ENCODE measurements around the gene MT1A. TPM values are rescaled to one million over a fixed set of nuclear protein-coding genes. Genes with fewer than 3 reads are reported as not detected.
A peak's percentile ranks its signal among the peaks of the same experiment; 100 is the strongest.

MT1A gene
- total and polyA plus RNA-seq, 2 donors (not counting 3 experiments of a cell fraction or from before 2014, with no cell fraction given), result 6.5 to 8.4 TPM

GRCh38 chr16:56681939-56682702 is 43.7 kb downstream of the MT1A start, which contains the start of gene MT1X:
MT1X (plus strand) TSS chr16:56682470; CDS start chr16:56682541, 71 bp downstream.
- intact Hi-C loops (cut with micrococcal nuclease), result loop anchor here (1.0 to 2.0 kb wide), 3 partner anchors 43 to 75 kb away; partner anchors contain the start of gene MT1A
- peak within 1 kb of the TSS; percentile 84 for H3K9ac ChIP-seq (replicated peaks; ENCODE audit: extremely low read depth, insufficient read depth, low read length)
- FAIRE-seq (peak; percentile 98), DNase-seq (ENCODE audit: low read depth, low spot score) (peak; percentile 75)
- H3K27ac ChIP-seq (ENCODE audit: insufficient read depth, low read depth, low read length), result peak within 1 kb of the TSS; percentile 19
- dilution Hi-C loops (cut with MboI; ENCODE audit: extremely low pct_ligation_motif_present, low sequenced_read_pairs), result no loop called here
- no peak for TF ChIP-seq JUN (IDR thresholded peaks at IDR 0.05; ENCODE audit: borderline replicate concordance, insufficient read depth, insufficient read length, low read depth)
- no peak for TF ChIP-seq CTCF (IDR thresholded peaks at IDR 0.05; ENCODE audit: extremely low read depth in 1 of 2, insufficient read depth in 1 of 2, low read depth in 1 of 2, low read length in 2 of 2)
- TF ChIP-seq POLR2AphosphoS5 (IDR thresholded peaks at IDR 0.05; ENCODE audit: insufficient read depth, low read depth, low read length), result peak; percentile 88
- TF ChIP-seq, protein P1, sequence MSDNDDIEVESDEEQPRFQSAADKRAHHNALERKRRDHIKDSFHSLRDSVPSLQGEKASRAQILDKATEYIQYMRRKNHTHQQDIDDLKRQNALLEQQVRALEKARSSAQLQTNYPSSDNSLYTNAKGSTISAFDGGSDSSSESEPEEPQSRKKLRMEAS (IDR thresholded peaks at IDR 0.05; ENCODE audit: insufficient read depth, insufficient read length), result peak; percentile 20
- no peak for TF ChIP-seq GATA2 (IDR thresholded peaks at IDR 0.05; ENCODE audit: insufficient read depth, insufficient read length, low read depth, low read length)
- TF ChIP-seq POLR2A (IDR thresholded peaks at IDR 0.05; ENCODE audit: low read depth, low read length), result peak; percentile 95
- TF ChIP-seq EZH2 (IDR thresholded peaks at IDR 0.05; ENCODE audit: borderline replicate concordance, low read depth, low read length, severe bottlenecking), result no peak
- peak within 1 kb of the TSS; percentile 25 to 63 (median 37) for H3K4me3 ChIP-seq (replicated peaks in 1 of 3; ENCODE audit: insufficient read depth in 1 of 3, low read depth in 1 of 3, low read length in 3 of 3)
- no peaks in the 10 kb centered on the region for H3K79me2 ChIP-seq (ENCODE audit: control insufficient read depth, insufficient read depth, low read length)
- H3K27me3 ChIP-seq (ENCODE audit: control insufficient read depth in 2 of 2, insufficient read depth in 2 of 2, low read length in 2 of 2), result peaks cover 0 to 3% of the 10 kb centered on the region in 2 experiments
- H3K4me1 ChIP-seq (ENCODE audit: control insufficient read depth, extremely low read depth, insufficient read depth, low read length), result peaks cover 10% of the 10 kb centered on the region
- H3K9me3 ChIP-seq (replicated peaks; ENCODE audit: control insufficient read depth, insufficient read depth, low read length), result no peaks in the 10 kb centered on the region
- no peaks in the 10 kb centered on the region for H4K20me1 ChIP-seq (replicated peaks; ENCODE audit: control insufficient read depth, extremely low read depth, insufficient read depth, low read length)
- H3K4me2 ChIP-seq (ENCODE audit: insufficient read depth, low read length), result peak within 1 kb of the TSS; percentile 72
- ChIA-PET CTCF (interaction anchor here (1.0 to 2.1 kb wide), 4 partner anchors 20 to 78 kb away, joined by 3 to 12 read pairs (median 6); no protein-coding TSS in a partner anchor), POLR2A (interaction anchor here (1.1 kb wide), 1 partner anchor 57 kb away, joined by 3 read pairs; the partner anchor contains the start of gene MT1E)
- BruUV-seq (replicated peaks), result no TSS peak
- H2AFZ ChIP-seq (ENCODE audit: low read depth, low read length), result peak within 1 kb of the TSS; percentile 96
- no peaks in the 10 kb centered on the region for H3K9me1 ChIP-seq (replicated peaks; ENCODE audit: control insufficient read depth, extremely low read depth, insufficient read depth, low read length)
- no peaks in the 10 kb centered on the region for H3K36me3 ChIP-seq (ENCODE audit: control insufficient read depth in 2 of 2, extremely low read depth in 1 of 2, insufficient read depth in 2 of 2, low read length in 2 of 2)
